Measurements from ENCODE around the gene TREM2.
A peak's percentile ranks its signal among the peaks of the same experiment; 100 is the strongest.

Gene TREM2

GRCh38 chr6:41182069-41183034 is 19.4 kb upstream of the TREM2 start:
- peak; percentile 70 for DNase-seq (ENCODE audit: low spot score)

GRCh38 chr6:41181566-41181965 is 18.6 kb upstream of the TREM2 start:
- no peak for DNase-seq (ENCODE audit: low spot score)

- no peak for DNase-seq (ENCODE audit: low spot score)
Measured at GRCh38 chr6:41179163-41179562, 16.2 kb upstream of the TREM2 start.

GRCh38 chr6:41177695-41178094 is 14.8 kb upstream of the TREM2 start:
- DNase-seq (ENCODE audit: low spot score), result no peak

GRCh38 chr6:41177287-41177686 is 14.4 kb upstream of the TREM2 start:
- DNase-seq (ENCODE audit: low spot score), result no peak

GRCh38 chr6:41176189-41176588 is 13.3 kb upstream of the TREM2 start:
- no peak for DNase-seq (ENCODE audit: low spot score)

- DNase-seq (ENCODE audit: low spot score), result no peak
Measured at GRCh38 chr6:41175084-41175483, 12.2 kb upstream of the TREM2 start.

- DNase-seq (ENCODE audit: low spot score), result no peak
Measured at GRCh38 chr6:41174610-41175009, 11.7 kb upstream of the TREM2 start.

- no peak for DNase-seq (ENCODE audit: low spot score)
Measured at GRCh38 chr6:41171908-41172307, 9.0 kb upstream of the TREM2 start.

GRCh38 chr6:41170547-41171160 is 7.7 kb upstream of the TREM2 start:
- no peak for DNase-seq (ENCODE audit: low spot score)

GRCh38 chr6:41167173-41167963 is 4.5 kb upstream of the TREM2 start:
- no peak for DNase-seq (ENCODE audit: low spot score)

GRCh38 chr6:41164551-41165120 is 1.7 kb upstream of the TREM2 start:
- DNase-seq (ENCODE audit: low spot score), result no peak

- no peak for DNase-seq (ENCODE audit: low spot score)
Measured at GRCh38 chr6:41163419-41163717, 452 bp upstream of the TREM2 start.

GRCh38 chr6:41161851-41162552 is 914 bp downstream of the TREM2 start:
- DNase-seq (ENCODE audit: low spot score), result no peak

- DNase-seq (ENCODE audit: low spot score), result no peak
Measured at GRCh38 chr6:41161380-41161779, 1.5 kb downstream of the TREM2 start.

- DNase-seq (ENCODE audit: low spot score), result no peak
Measured at GRCh38 chr6:41160933-41161332, 2.0 kb downstream of the TREM2 start.

GRCh38 chr6:41159415-41160082 is 3.4 kb downstream of the TREM2 start:
- no peak for DNase-seq (ENCODE audit: low spot score)

GRCh38 chr6:41157323-41157722 is 5.6 kb downstream of the TREM2 start:
- DNase-seq (ENCODE audit: low spot score), result no peak

- DNase-seq (ENCODE audit: low spot score), result no peak
Measured at GRCh38 chr6:41156771-41157170, 6.1 kb downstream of the TREM2 start.

- no peak for DNase-seq (ENCODE audit: low spot score)
Measured at GRCh38 chr6:41156001-41156400, 6.9 kb downstream of the TREM2 start.

- DNase-seq (ENCODE audit: low spot score), result no peak
Measured at GRCh38 chr6:41155132-41155805, 7.6 kb downstream of the TREM2 start.
